ENCODE measurements around the gene RXRB. TPM values are rescaled to one million over a fixed set of nuclear protein-coding genes. Genes with fewer than 3 reads are reported as not detected.

RXRB gene
- polyA plus RNA-seq, 2 of the 4 experiments (the other 2 are of a cell fraction) = 15.6 to 20.3 TPM

DNA sequence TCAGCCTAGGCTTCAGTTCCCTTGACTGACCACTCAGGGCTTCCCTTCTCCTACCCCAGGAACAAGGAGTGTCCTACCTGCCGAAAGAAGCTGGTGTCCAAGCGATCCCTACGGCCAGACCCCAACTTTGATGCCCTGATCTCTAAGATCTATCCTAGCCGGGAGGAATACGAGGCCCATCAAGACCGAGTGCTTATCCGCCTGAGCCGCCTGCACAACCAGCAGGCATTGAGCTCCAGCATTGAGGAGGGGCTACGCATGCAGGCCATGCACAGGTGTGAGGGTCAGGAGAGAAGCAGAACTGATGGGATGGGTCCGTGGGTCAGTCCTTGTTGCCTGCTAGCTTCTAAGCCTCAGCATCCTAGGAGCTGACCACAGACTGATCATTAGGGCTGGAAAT is 9.4 kb upstream of the RXRB start:
- ChIA-PET POLR2A (interaction anchor here (1.7 to 1.9 kb wide), 2 partner anchors 10 to 39 kb away, joined by 6 to 13 read pairs; no protein-coding TSS in a partner anchor), CTCF (interaction anchor here (2.7 kb wide), 1 partner anchor 38 kb away, joined by 11 read pairs; no protein-coding TSS in a partner anchor)
- no peak for TF ChIP-seq MYC (IDR thresholded peaks at IDR 0.05; ENCODE audit: borderline replicate concordance, low read length)
- TF ChIP-seq CBX2 (IDR thresholded peaks at IDR 0.05; ENCODE audit: borderline replicate concordance, low read depth) = no peak
- ATAC-seq (no peak), DNase-seq (ENCODE audit: low read depth in 1 of 2, low spot score in 1 of 2) (no peak), FAIRE-seq (no peak)
- Histone ChIP-seq H3K9me3 (no peaks in the 10 kb centered on the region), H3K4me2 (no peak overlapping the region), H3K27ac (no peak overlapping the region), H3K4me3 (no peak overlapping the region), H3K4me1 (peaks cover 31% of the 10 kb centered on the region)
- WGBS (ENCODE audit: missing lambda C conversion rate) = 81% methylated on average over 5 of the region's 10 CpGs

DNA sequence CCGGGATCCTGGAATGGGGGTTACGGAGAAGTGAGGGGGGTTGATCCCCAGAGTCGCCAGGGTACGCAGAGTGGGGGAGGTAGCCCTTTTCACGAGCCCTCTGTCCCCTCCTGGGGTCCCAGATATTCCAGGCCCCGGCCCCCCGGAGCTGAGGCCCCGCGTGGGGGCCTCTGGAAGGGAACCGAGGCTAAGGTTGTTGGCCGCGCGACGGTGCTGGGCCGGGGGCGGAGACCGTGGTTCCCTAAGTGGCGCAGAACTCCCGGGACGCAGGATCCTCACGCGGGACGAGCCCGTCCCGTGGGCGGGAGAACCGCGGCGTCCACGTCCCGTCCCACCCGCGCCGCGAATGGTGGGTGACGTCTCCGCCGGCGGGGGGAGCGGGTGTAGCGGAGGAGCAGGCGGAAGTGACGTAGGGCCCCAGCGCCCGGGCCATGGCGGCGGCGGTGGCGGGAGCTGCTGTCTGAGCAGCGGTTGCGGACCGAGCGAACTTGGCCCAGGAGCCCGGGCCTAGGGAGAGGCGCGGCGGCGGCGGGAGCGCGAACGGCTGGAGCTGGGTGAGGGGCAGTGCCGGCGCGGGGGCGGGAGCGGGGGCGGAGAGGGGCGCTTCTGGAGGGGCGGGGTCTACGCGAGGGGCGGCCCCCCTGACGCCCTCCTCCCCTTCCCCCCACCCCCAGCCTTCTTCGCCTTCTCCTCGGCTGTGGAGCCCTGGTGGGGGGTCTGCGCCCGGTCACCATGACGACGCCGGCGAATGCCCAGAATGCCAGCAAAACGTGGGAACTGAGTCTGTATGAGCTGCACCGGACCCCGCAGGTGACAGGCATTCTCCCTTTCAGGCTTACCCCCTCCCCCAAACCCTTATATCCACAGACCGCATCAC is 7.9 kb upstream of the RXRB start, which contains the start of gene RING1:
Gene RING1 (plus strand): TSS at position 410 of the 877 bp plus-strand sequence. CDS start 323 bp downstream, at position 733.
- H3K9me3 ChIP-seq = no peaks in the 10 kb centered on the region
- H3K4me2 ChIP-seq = peak within 1 kb of the TSS; percentile 76
- FAIRE-seq (no peak), DNase-seq (ENCODE audit: low read depth in 1 of 2, low spot score in 1 of 2) (peak; percentile 57 to 72), ATAC-seq (peak; percentile 43 to 53; a peak in 5 of 6 replicates)
- TF ChIP-seq ESRRA (IDR thresholded peaks at IDR 0.05; ENCODE audit: borderline replicate concordance, low read length) (no peak), RFX5 (IDR thresholded peaks at IDR 0.05) (no peak), JUN (IDR thresholded peaks at IDR 0.05) (peak in 1 of 2 experiments; percentile 70; a peak in 3 of 5 replicates), POLR2A (IDR thresholded peaks at IDR 0.05; ENCODE audit: low read length) (peak; percentile 75), FOSB (CRISPR knock-in tag; IDR thresholded peaks at IDR 0.05) (no peak), PHF8 (IDR thresholded peaks at IDR 0.05; ENCODE audit: borderline replicate concordance, low read depth) (peak; percentile 61), HOXB13 (CRISPR knock-in tag; IDR thresholded peaks at IDR 0.05; ENCODE audit: low read depth) (no peak), TFCP2L1 (CRISPR knock-in tag; IDR thresholded peaks at IDR 0.05) (peak; percentile 35; the same call in 1 of the 2 replicates)
- TF ChIP-seq, protein P1, sequence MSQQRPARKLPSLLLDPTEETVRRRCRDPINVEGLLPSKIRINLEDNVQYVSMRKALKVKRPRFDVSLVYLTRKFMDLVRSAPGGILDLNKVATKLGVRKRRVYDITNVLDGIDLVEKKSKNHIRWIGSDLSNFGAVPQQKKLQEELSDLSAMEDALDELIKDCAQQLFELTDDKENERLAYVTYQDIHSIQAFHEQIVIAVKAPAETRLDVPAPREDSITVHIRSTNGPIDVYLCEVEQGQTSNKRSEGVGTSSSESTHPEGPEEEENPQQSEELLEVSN (IDR thresholded peaks at IDR 0.05; ENCODE audit: borderline replicate concordance, low read depth) = peak; percentile 52; the same call in 1 of the 2 replicates
- TF ChIP-seq, protein P2, sequence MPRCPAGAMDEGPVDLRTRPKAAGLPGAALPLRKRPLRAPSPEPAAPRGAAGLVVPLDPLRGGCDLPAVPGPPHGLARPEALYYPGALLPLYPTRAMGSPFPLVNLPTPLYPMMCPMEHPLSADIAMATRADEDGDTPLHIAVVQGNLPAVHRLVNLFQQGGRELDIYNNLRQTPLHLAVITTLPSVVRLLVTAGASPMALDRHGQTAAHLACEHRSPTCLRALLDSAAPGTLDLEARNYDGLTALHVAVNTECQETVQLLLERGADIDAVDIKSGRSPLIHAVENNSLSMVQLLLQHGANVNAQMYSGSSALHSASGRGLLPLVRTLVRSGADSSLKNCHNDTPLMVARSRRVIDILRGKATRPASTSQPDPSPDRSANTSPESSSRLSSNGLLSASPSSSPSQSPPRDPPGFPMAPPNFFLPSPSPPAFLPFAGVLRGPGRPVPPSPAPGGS (IDR thresholded peaks at IDR 0.05) = peak; percentile 72; the same call in 2 of the 3 replicates
- TF ChIP-seq, protein P3, sequence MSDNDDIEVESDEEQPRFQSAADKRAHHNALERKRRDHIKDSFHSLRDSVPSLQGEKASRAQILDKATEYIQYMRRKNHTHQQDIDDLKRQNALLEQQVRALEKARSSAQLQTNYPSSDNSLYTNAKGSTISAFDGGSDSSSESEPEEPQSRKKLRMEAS (IDR thresholded peaks at IDR 0.05) = peak; percentile 64
- H3K4me1 ChIP-seq = peaks cover 38% of the 10 kb centered on the region
- CTCF ChIA-PET = interaction anchor here (1.2 to 2.7 kb wide), 3 partner anchors 10 to 40 kb away, joined by 5 to 11 read pairs (median 9); no protein-coding TSS in a partner anchor
- H3K4me3 ChIP-seq = peak within 1 kb of the TSS; percentile 87
- WGBS (ENCODE audit: missing lambda C conversion rate) = 0% methylated on average over 5 of the region's 86 CpGs
- POLR2A ChIA-PET = interaction anchor here (0.5 to 1.9 kb wide), 7 partner anchors 9 to 240 kb away, joined by 3 to 13 read pairs (median 4); partner anchors contain the start of genes BRD2 and RGL2
- H3K27ac ChIP-seq = peak within 1 kb of the TSS; percentile 97 to 100

DNA sequence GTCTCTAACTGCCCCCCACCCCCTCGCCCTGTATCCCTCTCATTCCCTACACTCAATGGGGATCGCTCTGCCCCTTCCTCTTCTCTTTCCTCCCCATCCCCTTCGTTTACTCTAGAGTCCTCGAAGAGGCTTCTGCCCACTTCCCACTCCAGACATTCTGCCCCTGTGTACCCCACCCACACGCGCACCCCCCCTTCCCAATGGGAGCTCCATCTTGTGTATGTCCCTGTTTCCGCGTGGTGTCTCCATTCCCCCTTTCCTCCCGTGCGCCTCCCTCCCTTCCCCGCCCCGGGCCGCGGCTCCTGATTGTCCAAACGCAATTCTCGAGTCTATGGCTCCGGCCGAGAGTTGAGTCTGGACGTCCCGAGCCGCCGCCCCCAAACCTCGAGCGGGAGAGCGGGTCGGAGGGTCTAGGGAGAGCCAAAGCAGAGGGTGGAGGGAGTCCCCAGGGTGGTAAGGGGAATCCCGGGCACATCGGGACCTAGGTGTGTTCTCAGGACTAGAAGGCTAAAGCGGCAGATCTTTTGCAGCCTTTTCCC is 7.2 kb upstream of the RXRB start:
- FAIRE-seq (no peak), ATAC-seq (peak in 1 of 2 experiments; percentile 23; a peak in 3 of 6 replicates), DNase-seq (ENCODE audit: low read depth in 1 of 2, low spot score in 1 of 2) (peak in 1 of 2 experiments; percentile 25)
- TF ChIP-seq GATA3 (IDR thresholded peaks at IDR 0.05; ENCODE audit: borderline replicate concordance) = no peak
- 0 out of 2 replicates have a peak, but pooled peaks have one; percentile 4 for TF ChIP-seq POLR2A (IDR thresholded peaks at IDR 0.05; ENCODE audit: low read length)
- peak overlapping the region; percentile 76 for H3K4me2 ChIP-seq
- H3K4me3 ChIP-seq = peak overlapping the region; percentile 87
- ChIA-PET POLR2A (interaction anchor here (0.5 to 1.9 kb wide), 4 partner anchors 41 to 236 kb away, joined by 3 to 13 read pairs (median 6); partner anchors contain the start of gene RGL2), CTCF (interaction anchor here (1.3 to 2.7 kb wide), 2 partner anchors 27 to 41 kb away, joined by 5 to 11 read pairs; no protein-coding TSS in a partner anchor)
- 15% methylated on average over 15 of the region's 29 CpGs for WGBS (ENCODE audit: missing lambda C conversion rate)
- H3K9me3 ChIP-seq = no peaks in the 10 kb centered on the region
- H3K4me1 ChIP-seq = peaks cover 38% of the 10 kb centered on the region
- H3K27ac ChIP-seq = peak overlapping the region; percentile 97 to 100

All from A549 (cell line).